Measurements from ENCODE around the gene ACAN. TPM values are rescaled to one million over a fixed set of nuclear protein-coding genes. Genes with fewer than 3 reads are reported as not detected.

Gene ACAN
- total RNA-seq, 1 experiment from 2014 or later = 1.4 TPM

- no peak overlapping the region for H3K27ac Mint-ChIP-seq
- H3K36me3 Mint-ChIP-seq = peaks cover 6% of the 10 kb centered on the region; the same call in 1 of the 2 replicates
- H3K4me1 Mint-ChIP-seq = no peaks in the 10 kb centered on the region
- H3K9me3 Mint-ChIP-seq = peaks cover 17% of the 10 kb centered on the region
- DNase-seq (ENCODE audit: low spot score) = no peak
- peaks cover 17% of the 10 kb centered on the region for H3K27me3 Mint-ChIP-seq (ENCODE audit: low read depth)
- no peak for ATAC-seq
- H3K4me3 Mint-ChIP-seq = no peak overlapping the region
- TF ChIP-seq NFYB (CRISPR knock-in tag; conservative IDR thresholded peaks at IDR 0.05; ENCODE audit: low read depth) (no peak), HMGXB4 (CRISPR knock-in tag; IDR thresholded peaks at IDR 0.05) (no peak), FOXP1 (CRISPR knock-in tag; IDR thresholded peaks at IDR 0.05; ENCODE audit: borderline replicate concordance) (no peak), TCF7 (CRISPR knock-in tag; IDR thresholded peaks at IDR 0.05; ENCODE audit: low read depth) (no peak), AR (CRISPR knock-in tag; IDR thresholded peaks at IDR 0.05) (no peak), ATF3 (CRISPR knock-in tag; conservative IDR thresholded peaks at IDR 0.05) (no peak), SMAD3 (CRISPR knock-in tag; IDR thresholded peaks at IDR 0.05; ENCODE audit: borderline replicate concordance) (no peak), OVOL2 (CRISPR knock-in tag; IDR thresholded peaks at IDR 0.05; ENCODE audit: borderline replicate concordance) (no peak), E2F1 (CRISPR knock-in tag; IDR thresholded peaks at IDR 0.05) (no peak), ZNF232 (CRISPR knock-in tag; IDR thresholded peaks at IDR 0.05) (no peak), ZNF512 (CRISPR knock-in tag; IDR thresholded peaks at IDR 0.05; ENCODE audit: borderline replicate concordance) (no peak), NFATC4 (CRISPR knock-in tag; IDR thresholded peaks at IDR 0.05) (no peak), E2F5 (CRISPR knock-in tag; IDR thresholded peaks at IDR 0.05) (no peak), NFE2L1 (CRISPR knock-in tag; IDR thresholded peaks at IDR 0.05) (no peak), GABPB1 (CRISPR knock-in tag; IDR thresholded peaks at IDR 0.05) (no peak), ZNF671 (CRISPR knock-in tag; IDR thresholded peaks at IDR 0.05) (no peak), PREB (CRISPR knock-in tag; IDR thresholded peaks at IDR 0.05; ENCODE audit: borderline replicate concordance) (no peak), ZNF317 (CRISPR knock-in tag; IDR thresholded peaks at IDR 0.05; ENCODE audit: borderline replicate concordance, low read depth) (no peak), MYBL2 (CRISPR knock-in tag; IDR thresholded peaks at IDR 0.05) (no peak), IRF1 (CRISPR knock-in tag; IDR thresholded peaks at IDR 0.05) (no peak)
- ChIA-PET CTCF (interaction anchor here (0.9 kb wide), 1 partner anchor 12 kb away, joined by 5 read pairs; no protein-coding TSS in a partner anchor), POLR2A (no interaction called here)
Observed at GRCh38 chr15:88858934-88859333, 55.7 kb downstream of the ACAN start.

Measured in WTC11 (cell line).